HG03135 (cell line): ENCODE measurements around the gene BBX.

Experiments
- ATAC-seq: cut with Tn5 transposase; IDR thresholded peaks from one replicate; pipeline ENCODE4 v1.9.1; 2021; ENCODE audit warnings: mild to moderate bottlenecking, moderate library complexity; ENCODE audit not compliant: unreplicated experiment

Gene BBX

GRCh38 chr3:107737914-107738313, 215.2 kb downstream of the BBX start:
- no peak for ATAC-seq

GRCh38 chr3:107738486-107739183, 215.9 kb downstream of the BBX start:
- ATAC-seq: no peak

- ATAC-seq: no peak
Measured at GRCh38 chr3:107739227-107739626, 216.5 kb downstream of the BBX start.

- ATAC-seq: no peak
Measured at GRCh38 chr3:107740992-107741896, 218.5 kb downstream of the BBX start.

- no peak for ATAC-seq
Measured at GRCh38 chr3:107745354-107745753, 222.6 kb downstream of the BBX start.

GRCh38 chr3:107752202-107752990, 229.6 kb downstream of the BBX start:
- ATAC-seq: no peak

- ATAC-seq: no peak
Measured at GRCh38 chr3:107753494-107753893, 230.7 kb downstream of the BBX start.

GRCh38 chr3:107753976-107754375, 231.2 kb downstream of the BBX start:
- ATAC-seq: no peak

- ATAC-seq: no peak
Measured at GRCh38 chr3:107756649-107757048, 233.9 kb downstream of the BBX start.

GRCh38 chr3:107757140-107757539, 234.4 kb downstream of the BBX start:
- ATAC-seq: no peak

- ATAC-seq: no peak
Measured at GRCh38 chr3:107760144-107760543, 237.4 kb downstream of the BBX start.

- no peak for ATAC-seq
Measured at GRCh38 chr3:107761391-107761790, 238.6 kb downstream of the BBX start.

- ATAC-seq: no peak
Measured at GRCh38 chr3:107765524-107765923, 242.8 kb downstream of the BBX start.

GRCh38 chr3:107767897-107768605, 245.3 kb downstream of the BBX start:
- no peak for ATAC-seq

- no peak for ATAC-seq
Measured at GRCh38 chr3:107769882-107770281, 247.1 kb downstream of the BBX start.

- ATAC-seq: no peak
Measured at GRCh38 chr3:107772016-107772415, 249.3 kb downstream of the BBX start.

- ATAC-seq: no peak
Measured at GRCh38 chr3:107775974-107776373, 253.2 kb downstream of the BBX start.

- ATAC-seq: no peak
Measured at GRCh38 chr3:107781253-107781652, 258.5 kb downstream of the BBX start.

- no peak for ATAC-seq
Measured at GRCh38 chr3:107782054-107782453, 259.3 kb downstream of the BBX start.

- no peak for ATAC-seq
Measured at GRCh38 chr3:107790612-107791011, 267.9 kb downstream of the BBX start.

- ATAC-seq: no peak
Measured at GRCh38 chr3:107791027-107791426, 268.3 kb downstream of the BBX start.
